Measurements from ENCODE around the gene MUTYH. TPM values are rescaled to one million over a fixed set of nuclear protein-coding genes. Genes with fewer than 3 reads are reported as not detected.

The MUTYH gene
- polyA plus RNA-seq, 2 of the 4 experiments (the other 2 are of a cell fraction) = 9.0 to 12.4 TPM

DNA sequence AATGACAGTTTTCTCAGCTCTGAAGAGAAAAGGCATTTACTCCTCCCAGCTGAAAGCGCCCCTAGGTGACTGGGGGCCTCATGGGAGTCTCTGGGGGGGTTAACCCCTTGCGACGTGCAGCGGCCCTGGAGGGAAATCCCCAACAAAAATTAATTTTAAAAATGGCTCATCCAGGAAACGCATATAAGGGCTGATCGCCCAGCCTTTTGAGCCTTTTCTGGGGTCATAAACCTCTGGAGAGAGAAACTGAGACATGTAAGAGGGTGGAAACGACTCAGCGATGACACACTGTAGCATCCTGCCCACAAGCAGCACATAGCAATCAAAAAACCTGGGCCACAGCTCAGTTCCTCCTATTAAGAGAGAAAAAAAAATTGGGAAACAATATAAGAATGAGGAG lies 33.9 kb downstream of the MUTYH start:
- no peak for FAIRE-seq
- H3K9me3 ChIP-seq = no peaks in the 10 kb centered on the region
- ChIA-PET CTCF (interaction anchor here (17.3 kb wide), 1 partner anchor 294 kb away, joined by 488 read pairs; the partner anchor contains the start of genes HECTD3 and UROD), POLR2A (no interaction called here)
- no peak for ATAC-seq
- WGBS (ENCODE audit: missing lambda C conversion rate) = 72% methylated on average over 8 of the region's 8 CpGs
- TF ChIP-seq PHF8 (IDR thresholded peaks at IDR 0.05; ENCODE audit: borderline replicate concordance, low read depth) (no peak), ZC3H11A (IDR thresholded peaks at IDR 0.05) (no peak), ZNF302 (CRISPR knock-in tag; IDR thresholded peaks at IDR 0.05) (no peak), FOXS1 (CRISPR knock-in tag; IDR thresholded peaks at IDR 0.05) (no peak), SMC3 (IDR thresholded peaks at IDR 0.05) (no peak), ZFP36 (IDR thresholded peaks at IDR 0.05; ENCODE audit: borderline replicate concordance, partially characterized antibody) (no peak), BHLHE40 (IDR thresholded peaks at IDR 0.05; ENCODE audit: low read depth, low read length) (no peak), KDM5A (IDR thresholded peaks at IDR 0.05) (no peak), ESRRA (IDR thresholded peaks at IDR 0.05; ENCODE audit: borderline replicate concordance, low read length) (no peak), E2F6 (IDR thresholded peaks at IDR 0.05; ENCODE audit: borderline replicate concordance, low read depth) (no peak), RARB (CRISPR knock-in tag; IDR thresholded peaks at IDR 0.05) (no peak), POLR2AphosphoS2 (conservative IDR thresholded peaks at IDR 0.05; ENCODE audit: low read length) (no peak)
- TF ChIP-seq, protein P1, sequence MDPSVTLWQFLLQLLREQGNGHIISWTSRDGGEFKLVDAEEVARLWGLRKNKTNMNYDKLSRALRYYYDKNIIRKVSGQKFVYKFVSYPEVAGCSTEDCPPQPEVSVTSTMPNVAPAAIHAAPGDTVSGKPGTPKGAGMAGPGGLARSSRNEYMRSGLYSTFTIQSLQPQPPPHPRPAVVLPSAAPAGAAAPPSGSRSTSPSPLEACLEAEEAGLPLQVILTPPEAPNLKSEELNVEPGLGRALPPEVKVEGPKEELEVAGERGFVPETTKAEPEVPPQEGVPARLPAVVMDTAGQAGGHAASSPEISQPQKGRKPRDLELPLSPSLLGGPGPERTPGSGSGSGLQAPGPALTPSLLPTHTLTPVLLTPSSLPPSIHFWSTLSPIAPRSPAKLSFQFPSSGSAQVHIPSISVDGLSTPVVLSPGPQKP (IDR thresholded peaks at IDR 0.05; ENCODE audit: low read depth, low read length) = no peak
- TF ChIP-seq, protein P2, sequence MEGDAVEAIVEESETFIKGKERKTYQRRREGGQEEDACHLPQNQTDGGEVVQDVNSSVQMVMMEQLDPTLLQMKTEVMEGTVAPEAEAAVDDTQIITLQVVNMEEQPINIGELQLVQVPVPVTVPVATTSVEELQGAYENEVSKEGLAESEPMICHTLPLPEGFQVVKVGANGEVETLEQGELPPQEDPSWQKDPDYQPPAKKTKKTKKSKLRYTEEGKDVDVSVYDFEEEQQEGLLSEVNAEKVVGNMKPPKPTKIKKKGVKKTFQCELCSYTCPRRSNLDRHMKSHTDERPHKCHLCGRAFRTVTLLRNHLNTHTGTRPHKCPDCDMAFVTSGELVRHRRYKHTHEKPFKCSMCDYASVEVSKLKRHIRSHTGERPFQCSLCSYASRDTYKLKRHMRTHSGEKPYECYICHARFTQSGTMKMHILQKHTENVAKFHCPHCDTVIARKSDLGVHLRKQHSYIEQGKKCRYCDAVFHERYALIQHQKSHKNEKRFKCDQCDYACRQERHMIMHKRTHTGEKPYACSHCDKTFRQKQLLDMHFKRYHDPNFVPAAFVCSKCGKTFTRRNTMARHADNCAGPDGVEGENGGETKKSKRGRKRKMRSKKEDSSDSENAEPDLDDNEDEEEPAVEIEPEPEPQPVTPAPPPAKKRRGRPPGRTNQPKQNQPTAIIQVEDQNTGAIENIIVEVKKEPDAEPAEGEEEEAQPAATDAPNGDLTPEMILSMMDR (IDR thresholded peaks at IDR 0.05) = no peak
- TF ChIP-seq, protein P3, sequence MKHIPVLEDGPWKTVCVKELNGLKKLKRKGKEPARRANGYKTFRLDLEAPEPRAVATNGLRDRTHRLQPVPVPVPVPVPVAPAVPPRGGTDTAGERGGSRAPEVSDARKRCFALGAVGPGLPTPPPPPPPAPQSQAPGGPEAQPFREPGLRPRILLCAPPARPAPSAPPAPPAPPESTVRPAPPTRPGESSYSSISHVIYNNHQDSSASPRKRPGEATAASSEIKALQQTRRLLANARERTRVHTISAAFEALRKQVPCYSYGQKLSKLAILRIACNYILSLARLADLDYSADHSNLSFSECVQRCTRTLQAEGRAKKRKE (CRISPR knock-in tag; IDR thresholded peaks at IDR 0.05; ENCODE audit: low read depth) = no peak
- TF ChIP-seq, protein P4, sequence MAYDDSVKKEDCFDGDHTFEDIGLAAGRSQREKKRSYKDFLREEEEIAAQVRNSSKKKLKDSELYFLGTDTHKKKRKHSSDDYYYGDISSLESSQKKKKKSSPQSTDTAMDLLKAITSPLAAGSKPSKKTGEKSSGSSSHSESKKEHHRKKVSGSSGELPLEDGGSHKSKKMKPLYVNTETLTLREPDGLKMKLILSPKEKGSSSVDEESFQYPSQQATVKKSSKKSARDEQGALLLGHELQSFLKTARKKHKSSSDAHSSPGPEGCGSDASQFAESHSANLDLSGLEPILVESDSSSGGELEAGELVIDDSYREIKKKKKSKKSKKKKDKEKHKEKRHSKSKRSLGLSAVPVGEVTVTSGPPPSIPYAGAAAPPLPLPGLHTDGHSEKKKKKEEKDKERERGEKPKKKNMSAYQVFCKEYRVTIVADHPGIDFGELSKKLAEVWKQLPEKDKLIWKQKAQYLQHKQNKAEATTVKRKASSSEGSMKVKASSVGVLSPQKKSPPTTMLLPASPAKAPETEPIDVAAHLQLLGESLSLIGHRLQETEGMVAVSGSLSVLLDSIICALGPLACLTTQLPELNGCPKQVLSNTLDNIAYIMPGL (CRISPR knock-in tag; IDR thresholded peaks at IDR 0.05; ENCODE audit: borderline replicate concordance) = no peak
- no peak overlapping the region for H3K27ac ChIP-seq
- no peak overlapping the region for H3K4me3 ChIP-seq
- H3K4me1 ChIP-seq = peaks cover 7% of the 10 kb centered on the region
- DNase-seq (ENCODE audit: low read depth in 1 of 2, low spot score in 1 of 2) = no peak
- H3K4me2 ChIP-seq = no peak overlapping the region

DNA sequence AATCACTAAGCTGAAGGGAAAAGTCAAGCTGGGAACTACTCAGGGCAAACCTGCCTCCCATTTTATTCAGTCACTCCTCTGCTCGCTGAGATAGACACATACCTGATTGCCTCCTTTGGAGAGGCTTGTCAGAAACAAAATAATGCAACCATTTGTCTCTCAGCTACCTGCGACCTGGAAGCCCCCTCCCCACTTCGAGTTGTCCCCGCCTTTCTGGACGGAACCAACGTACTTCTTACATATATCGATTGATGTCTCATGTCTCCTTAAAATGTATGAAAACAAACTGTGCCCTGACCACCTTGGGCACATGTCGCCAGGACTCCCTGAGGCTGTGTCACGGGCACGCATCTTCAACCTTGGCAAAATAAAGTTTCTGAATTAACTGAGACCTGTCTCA lies 35.0 kb downstream of the MUTYH start:
- WGBS (ENCODE audit: missing lambda C conversion rate) = 90% methylated on average over 10 of the region's 10 CpGs
- peaks cover 7% of the 10 kb centered on the region for H3K4me1 ChIP-seq
- ATAC-seq = no peak

More for the DNA sequence above, 35.0 kb downstream of the MUTYH start:
- no peak for TF ChIP-seq RAD21 (conservative IDR thresholded peaks at IDR 0.05 in 1 of 2, IDR thresholded peaks at IDR 0.05 in 1 of 2)
- no peak for TF ChIP-seq JUNB (IDR thresholded peaks at IDR 0.05)
- no peak for TF ChIP-seq ZSCAN20 (CRISPR knock-in tag; IDR thresholded peaks at IDR 0.05)
- no peak for TF ChIP-seq GATA3 (IDR thresholded peaks at IDR 0.05; ENCODE audit: borderline replicate concordance)
- no peak for TF ChIP-seq HOXB13 (CRISPR knock-in tag; IDR thresholded peaks at IDR 0.05; ENCODE audit: low read depth)
- TF ChIP-seq, protein P1 (IDR thresholded peaks at IDR 0.05; ENCODE audit: low read depth, low read length) = no peak
- no peak for TF ChIP-seq EP300 (IDR thresholded peaks at IDR 0.05)
- no peak for TF ChIP-seq JUN (IDR thresholded peaks at IDR 0.05)
- no peak for TF ChIP-seq RNF2 (IDR thresholded peaks at IDR 0.05; ENCODE audit: borderline replicate concordance, low read depth)
- TF ChIP-seq CHD2 (IDR thresholded peaks at IDR 0.05; ENCODE audit: low read length, partially characterized antibody) = no peak
- no peak for TF ChIP-seq KDM1A (IDR thresholded peaks at IDR 0.05; ENCODE audit: low read depth)
- TF ChIP-seq KDM5A (IDR thresholded peaks at IDR 0.05) = no peak
- FAIRE-seq = no peak
- Histone ChIP-seq H3K9me3 (no peaks in the 10 kb centered on the region), H3K4me2 (no peak overlapping the region), H3K4me3 (no peak overlapping the region), H3K27ac (no peak overlapping the region)
- ChIA-PET CTCF (interaction anchor here (17.3 kb wide), 1 partner anchor 293 kb away, joined by 488 read pairs; the partner anchor contains the start of genes HECTD3 and UROD), POLR2A (interaction anchor here (1.7 kb wide), 1 partner anchor 35 kb away, joined by 3 read pairs; the partner anchor contains the start of genes MUTYH and TOE1)
- no peak for DNase-seq (ENCODE audit: low read depth in 1 of 2, low spot score in 1 of 2)

All from A549 (cell line).